Activated CD8-positive, alpha-beta memory T cell treated with anti-CD3 and anti-CD28 coated beads for 1 hour (primary cell): ENCODE measurements around the gene MUC4.
"Not testable (repeated sequence)": the region's sequence is repeated elsewhere in the genome, so short reads cannot be mapped to it uniquely, and the experiment has no call there.

Source experiments
- DNase-seq, 2 donors: peaks; one replicate each; pipeline ENCODE4 v3.0.0-alpha.2; 2020; ENCODE audit warnings: low read depth in 1 of 2; ENCODE audit errors: extremely low read depth in 1 of 2

Gene MUC4

GRCh38 chr3:195813916-195814640 lies 2.3 kb upstream of the MUC4 start:
- DNase-seq: no peak

DNA sequence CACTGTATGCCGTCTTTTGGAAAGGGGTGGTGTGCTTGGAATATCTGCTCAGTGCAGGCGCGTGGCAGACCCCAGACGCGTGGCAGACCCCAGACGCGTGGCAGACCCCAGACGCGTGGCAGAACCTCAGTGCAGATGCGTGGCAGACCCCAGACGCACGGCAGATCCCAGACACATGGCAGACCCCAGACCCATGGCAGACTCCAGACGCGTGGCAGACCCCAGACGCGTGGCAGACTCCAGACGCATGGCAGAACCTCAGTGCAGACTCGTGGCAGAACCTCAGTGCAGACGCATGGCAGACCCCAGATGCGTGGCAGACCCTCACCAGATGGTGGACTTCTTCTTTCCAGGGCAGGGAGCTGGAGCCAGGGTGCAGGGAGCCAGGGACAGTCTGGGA lies 637 bp upstream of the MUC4 start:
- DNase-seq: no peak

- no peak for DNase-seq
Measured at GRCh38 chr3:195810455-195810845, 1.3 kb downstream of the MUC4 start.

GRCh38 chr3:195809796-195810454 lies 1.8 kb downstream of the MUC4 start:
- no peak for DNase-seq

DNA sequence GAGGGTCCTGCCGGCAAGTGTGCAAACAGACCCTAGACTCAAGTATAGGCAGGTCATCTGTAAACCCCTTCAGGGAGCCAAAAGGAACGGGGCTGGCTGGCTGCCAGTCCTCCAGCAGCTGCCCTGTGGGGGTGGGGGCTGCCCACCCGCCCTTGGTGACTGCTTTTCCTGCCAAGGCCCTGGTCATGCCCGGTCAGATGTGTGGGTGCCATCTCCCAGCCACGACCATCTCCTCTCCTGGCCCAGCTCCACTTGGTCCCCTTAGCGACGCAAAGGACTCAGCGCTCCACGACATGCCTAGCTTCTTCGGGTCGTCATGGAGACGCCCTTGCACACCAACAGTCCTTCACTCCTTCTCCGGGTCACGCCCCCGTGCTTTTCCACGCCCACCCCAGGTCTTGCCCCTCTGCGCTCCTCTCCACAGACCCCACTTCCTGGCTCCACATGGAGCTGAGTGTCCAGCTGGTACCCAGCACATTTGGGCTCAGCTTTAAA lies 2.4 kb downstream of the MUC4 start:
- DNase-seq: no peak

DNA sequence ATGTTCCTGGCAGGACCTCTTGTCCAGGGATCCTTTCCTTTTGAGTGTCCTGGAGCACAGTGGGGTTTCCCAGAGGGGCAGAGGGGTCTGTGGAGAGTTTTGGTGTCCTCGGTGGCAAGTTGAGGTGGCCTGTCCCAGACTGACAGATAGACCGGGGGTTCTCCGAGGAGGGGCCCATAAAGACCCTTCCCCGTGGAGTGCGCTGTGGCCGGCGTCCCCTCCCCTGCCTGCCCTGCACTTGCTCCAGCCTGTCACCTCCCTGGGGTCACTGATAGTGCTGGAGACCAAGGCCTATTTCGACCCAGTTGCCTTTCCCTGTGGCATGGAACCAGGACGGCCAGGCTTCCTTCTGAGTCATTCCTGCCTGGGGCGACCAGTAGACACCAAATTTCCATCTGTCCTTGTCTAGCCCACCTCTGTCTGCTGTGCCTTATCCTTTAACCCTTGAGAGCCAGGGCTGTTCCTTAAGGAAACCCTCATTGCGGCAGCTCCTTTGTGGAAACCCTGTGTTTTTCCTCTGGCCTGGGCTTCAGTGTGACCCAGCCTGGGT lies 2.9 kb downstream of the MUC4 start:
- no peak for DNase-seq

GRCh38 chr3:195807681-195808121 lies 4.0 kb downstream of the MUC4 start:
- no peak for DNase-seq

DNA sequence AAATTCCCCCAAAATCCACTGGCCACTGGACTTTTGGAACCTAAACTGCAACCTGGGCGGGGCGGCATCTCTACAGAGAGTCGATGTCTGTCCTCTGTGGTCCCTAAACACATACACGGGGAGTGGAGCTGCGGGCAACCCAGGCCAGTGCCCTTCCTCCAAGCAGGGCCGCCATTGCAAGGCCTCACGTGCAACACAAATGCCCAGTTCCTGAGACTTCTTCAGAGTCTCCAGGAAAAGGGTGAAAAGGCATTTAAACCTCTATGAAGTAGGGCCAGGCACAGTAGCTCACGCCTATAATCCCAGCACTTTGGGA lies 4.9 kb downstream of the MUC4 start:
- DNase-seq: no peak

DNA sequence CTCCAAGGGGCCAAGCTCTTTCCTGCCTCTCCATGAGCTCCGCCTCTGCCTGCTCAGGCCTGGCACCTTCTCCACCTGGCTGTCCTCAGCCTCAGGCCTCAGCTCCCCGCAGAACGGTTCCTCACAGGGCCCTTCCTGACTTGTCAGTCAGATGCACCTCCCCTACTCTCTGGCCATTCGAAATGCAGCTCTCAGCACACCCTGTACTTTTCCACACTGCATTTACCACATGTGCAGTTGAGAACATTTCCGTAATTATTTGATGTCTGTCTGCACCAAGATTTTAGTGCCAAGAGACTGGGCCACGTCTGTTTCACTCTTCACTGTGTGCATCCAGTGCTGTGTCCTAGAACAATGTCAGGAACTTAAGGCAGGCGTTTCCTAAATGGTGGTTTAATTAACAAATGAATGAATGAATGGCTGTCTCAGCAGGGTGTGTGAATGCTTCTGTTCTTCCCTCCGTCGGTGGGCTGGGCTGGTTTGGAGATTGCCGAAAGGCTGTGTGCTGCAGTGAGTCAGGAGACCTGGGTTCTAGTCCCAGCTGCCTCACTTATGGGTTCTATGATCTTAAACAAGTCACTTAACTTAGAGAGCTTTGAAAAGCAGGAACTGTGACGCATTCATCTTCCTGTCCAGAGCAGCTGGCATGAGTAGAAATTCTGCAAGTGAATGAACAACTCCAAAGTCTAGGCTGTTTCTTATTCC lies 5.4 kb downstream of the MUC4 start:
- no peak for DNase-seq

- not testable (repeated sequence) for DNase-seq
Measured at GRCh38 chr3:195805588-195805987, 6.1 kb downstream of the MUC4 start.

DNA sequence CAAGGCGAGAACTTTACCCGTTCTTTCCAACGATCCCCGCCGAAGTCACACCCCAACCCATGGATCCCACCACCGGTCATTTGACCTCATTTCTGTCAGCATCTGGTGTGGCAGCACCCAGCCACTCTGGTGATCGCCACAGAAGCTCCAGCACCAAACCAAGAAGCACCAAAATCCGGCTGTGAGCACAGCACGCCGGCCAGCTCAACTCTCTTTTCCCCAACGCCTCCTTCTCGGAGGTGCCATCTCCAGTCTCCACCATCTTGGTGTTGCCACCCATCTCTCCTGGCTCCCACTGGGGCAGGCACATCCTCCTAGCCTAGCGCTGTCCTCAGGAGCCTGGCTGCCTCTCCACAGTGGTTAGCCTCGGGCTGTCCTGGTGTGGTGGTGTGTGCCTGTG lies 6.5 kb downstream of the MUC4 start:
- no peak for DNase-seq

GRCh38 chr3:195803289-195803908 lies 8.3 kb downstream of the MUC4 start:
- DNase-seq: no peak

GRCh38 chr3:195802795-195803194 lies 8.9 kb downstream of the MUC4 start:
- DNase-seq: no peak

DNA sequence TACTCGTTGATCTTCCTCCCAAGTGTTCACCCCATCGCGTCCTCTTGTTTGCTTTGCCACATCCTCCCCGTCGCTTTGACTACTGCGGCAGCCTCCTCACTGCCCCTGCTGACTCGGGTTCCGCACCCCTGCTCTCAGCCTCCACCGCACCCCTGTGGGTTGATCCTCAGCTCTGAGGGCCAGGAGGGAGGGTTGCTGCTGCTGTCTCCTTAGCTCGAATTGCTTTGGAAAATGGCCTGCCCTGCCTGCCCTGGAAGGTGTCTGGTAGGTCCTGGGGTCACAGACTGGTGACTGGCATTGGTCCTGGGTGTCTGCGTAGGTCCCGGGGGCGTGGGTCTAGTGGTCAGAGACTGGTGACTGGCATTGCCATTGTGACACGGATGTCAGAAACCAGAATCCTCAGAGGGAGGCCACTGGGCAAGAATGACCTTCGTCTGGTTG lies 9.4 kb downstream of the MUC4 start:
- DNase-seq: no peak

DNA sequence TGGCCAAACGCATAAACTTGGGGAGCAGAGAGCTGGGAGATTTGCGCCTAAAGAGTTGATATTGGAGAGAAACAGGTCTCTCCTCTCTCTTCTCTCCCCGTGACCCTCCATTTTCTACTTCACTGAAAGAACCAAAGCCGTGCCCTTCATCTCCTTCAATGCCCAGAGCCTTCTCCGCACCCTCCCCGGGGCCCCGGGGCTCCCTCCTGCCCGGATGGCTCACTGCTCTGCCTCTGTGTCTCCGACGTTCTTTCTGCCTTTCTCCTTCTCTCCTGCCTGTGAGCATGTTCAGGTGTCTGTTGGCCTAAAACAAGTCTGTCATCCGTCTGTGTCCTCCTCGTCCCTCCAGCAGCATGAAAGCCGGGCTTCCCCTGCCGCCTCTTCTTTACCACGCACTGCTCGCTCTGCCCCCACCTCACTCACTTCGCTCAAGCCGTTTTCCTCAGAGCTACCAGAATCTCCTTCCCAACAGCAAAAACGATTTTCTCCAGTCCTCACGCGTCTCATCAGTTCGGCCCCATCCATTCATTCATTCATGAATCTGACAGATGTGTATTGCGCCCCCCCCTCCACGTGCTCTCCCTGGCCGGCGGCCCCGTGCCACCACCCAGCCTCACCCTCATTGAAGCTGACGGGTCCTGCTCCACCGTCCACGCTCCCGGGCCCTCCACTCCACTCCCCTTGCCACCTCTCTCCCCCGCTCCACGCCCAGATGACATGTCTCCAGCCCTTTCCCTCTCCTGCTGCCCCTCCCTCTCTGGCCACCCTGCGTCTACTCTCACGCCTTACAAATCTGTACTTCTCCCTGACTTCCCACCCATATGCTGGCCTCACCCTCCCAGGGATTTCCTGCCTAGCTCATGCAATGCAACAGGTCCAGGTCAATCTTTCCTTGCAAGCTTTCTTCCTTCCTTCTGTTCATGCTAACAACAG lies 10.2 kb downstream of the MUC4 start:
- no peak for DNase-seq

DNA sequence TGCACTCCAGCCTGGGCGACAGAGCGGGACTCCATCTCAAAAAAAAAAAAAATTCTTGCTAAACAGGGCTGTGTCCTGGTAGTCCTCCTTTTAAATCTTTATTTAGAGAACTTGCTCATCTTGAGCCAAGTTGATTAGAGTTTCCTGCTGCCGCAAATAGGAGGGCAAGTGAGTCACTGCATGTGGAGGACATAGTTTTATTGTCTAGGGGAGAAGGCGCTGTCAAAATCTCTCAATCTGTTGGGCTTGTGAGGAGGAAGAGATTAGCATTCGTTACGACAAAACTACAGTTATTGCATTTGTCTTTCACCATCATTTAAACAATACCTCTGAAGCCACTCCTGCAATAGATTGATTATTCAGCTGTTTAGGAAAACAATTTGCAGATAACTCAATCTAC lies 11.5 kb downstream of the MUC4 start:
- no peak for DNase-seq

DNA sequence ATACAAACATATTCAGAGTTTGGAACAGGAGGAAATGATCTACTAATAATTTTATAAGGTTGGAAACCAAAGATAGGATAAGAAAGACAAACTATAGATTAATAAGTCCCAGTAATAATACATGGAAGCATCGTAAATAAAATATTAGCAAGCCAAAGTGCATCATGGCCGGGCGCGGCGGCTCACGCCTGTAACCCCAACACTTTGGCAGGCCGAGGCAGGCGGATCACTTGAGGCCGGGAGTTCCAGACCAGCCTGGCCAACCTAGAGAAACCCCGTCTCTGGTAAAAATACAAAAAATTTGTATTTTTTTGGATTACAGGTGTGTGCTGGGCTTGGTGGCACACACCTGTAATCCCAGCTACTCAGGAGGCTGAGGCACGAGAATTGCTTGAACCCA lies 14.9 kb downstream of the MUC4 start:
- no peak for DNase-seq

DNA sequence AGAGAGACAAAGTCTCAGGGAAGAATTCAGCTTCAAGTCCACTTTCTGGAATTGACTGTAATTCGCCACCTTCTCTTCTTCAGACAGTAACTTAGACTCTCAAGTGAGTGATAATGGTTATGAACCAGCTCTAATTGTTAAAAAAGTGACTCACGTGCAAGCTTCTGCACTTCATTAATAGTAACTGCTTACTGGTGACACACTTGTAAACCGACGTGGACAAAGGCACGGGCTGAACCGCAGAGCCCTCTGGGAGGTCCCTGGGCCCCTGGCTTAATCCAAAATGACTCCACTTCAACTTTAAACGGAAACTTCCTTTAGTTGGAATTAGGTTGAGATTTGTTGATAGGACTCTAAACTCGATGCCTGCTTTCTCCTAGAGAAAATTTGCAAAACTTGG lies 17.0 kb downstream of the MUC4 start:
- no peak for DNase-seq

DNA sequence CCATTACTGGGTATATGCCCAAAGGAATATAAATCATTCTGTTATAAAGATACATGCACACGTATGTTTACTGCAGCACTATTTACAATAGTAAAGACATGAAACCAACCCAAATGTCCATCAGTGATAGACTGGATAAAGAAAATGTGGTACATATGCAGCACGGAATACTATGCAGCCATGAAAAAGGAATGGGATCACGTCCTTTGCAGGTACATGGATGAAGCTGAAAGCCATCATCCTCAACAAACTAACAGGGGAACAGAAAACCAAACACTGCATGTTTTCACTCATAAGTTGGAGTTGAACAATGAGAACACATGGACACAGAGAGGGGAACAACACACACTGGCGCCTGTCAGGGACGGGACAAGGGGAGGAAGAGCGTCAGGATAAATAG lies 19.1 kb downstream of the MUC4 start:
- DNase-seq: not testable (repeated sequence)

GRCh38 chr3:195790901-195791300 lies 20.8 kb downstream of the MUC4 start:
- no peak for DNase-seq
